GM12874 (cell line): Measurements from ENCODE around the gene SIL1.

ENCODE experiments used
- TF ChIP-seq, protein P1 (sequence below): IDR thresholded peaks from 2 replicates; pipeline ENCODE4 v1.5.1; 2011; ENCODE audit warnings: low read depth, mild to moderate bottlenecking, control low read depth, low read length, moderate library complexity; ENCODE audit not compliant: insufficient read depth

SIL1 gene

DNA sequence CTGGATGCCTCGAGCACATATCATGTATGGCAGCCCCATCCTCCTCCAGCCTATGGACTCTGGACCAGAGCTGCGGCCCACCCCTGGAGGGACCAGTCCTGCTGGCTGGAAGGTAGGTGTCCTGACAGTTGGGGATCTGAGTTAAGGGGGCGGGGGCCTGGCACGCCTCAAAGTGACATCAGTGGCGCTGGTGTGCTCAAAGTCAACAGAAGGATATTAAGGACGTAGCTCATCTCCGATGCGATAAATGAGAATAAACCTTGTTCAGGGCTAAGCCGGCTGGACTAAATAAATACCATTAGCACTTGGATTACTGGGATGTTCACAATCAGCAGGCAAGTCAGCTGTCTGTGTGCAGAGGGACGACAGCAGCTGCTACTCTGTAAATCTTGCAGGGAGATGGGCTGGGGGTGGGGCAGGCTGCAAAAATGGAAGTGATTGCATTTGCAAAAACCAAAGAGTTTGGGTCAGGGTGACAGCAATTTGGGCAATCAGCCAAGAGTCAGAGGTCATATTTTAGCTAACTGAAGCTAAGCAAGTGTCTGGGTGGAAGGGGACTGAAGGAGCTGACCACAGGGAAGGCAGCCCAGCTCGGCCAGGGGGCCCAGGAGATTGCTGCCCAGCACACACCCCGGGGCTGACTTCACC is 243.0 kb downstream of the SIL1 start:
- TF ChIP-seq, protein P1, sequence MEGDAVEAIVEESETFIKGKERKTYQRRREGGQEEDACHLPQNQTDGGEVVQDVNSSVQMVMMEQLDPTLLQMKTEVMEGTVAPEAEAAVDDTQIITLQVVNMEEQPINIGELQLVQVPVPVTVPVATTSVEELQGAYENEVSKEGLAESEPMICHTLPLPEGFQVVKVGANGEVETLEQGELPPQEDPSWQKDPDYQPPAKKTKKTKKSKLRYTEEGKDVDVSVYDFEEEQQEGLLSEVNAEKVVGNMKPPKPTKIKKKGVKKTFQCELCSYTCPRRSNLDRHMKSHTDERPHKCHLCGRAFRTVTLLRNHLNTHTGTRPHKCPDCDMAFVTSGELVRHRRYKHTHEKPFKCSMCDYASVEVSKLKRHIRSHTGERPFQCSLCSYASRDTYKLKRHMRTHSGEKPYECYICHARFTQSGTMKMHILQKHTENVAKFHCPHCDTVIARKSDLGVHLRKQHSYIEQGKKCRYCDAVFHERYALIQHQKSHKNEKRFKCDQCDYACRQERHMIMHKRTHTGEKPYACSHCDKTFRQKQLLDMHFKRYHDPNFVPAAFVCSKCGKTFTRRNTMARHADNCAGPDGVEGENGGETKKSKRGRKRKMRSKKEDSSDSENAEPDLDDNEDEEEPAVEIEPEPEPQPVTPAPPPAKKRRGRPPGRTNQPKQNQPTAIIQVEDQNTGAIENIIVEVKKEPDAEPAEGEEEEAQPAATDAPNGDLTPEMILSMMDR, result no peak

DNA sequence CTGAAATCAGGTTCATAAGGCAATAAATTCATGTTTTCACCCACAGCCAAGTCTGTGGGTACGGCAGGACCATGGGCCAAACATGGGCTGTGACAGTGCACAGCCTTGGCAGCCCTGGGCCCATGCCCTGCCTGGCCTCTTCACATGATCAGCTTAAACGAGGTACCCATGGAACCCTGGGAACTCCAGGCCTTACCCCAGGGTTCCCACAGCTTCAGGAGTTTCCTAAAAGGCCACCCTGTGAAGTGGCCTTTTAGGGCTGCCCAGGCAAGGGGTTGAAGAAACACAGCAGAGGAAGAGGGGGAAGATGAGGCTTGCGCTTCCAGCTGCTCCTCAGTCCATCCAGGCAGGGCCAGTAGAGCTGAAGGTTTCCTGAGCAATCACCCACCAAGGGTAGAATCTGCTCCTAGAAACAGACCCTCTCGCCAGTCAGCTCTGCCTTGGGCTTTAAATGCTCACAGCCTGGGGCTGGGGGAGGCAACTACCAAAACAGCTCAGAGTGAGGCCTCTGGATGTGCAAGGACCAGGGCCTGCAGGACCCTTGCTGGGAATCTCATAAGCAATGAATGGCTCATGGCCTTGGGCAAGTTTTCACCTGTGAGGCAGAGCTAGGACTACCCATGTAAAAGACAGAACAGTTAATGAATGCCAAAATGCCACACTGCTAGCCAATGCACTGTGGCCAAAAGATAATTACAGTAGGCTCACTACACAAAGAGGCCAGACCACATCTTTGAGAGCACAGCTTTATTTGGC is 243.7 kb downstream of the SIL1 start:
- TF ChIP-seq, protein P1, result no peak

DNA sequence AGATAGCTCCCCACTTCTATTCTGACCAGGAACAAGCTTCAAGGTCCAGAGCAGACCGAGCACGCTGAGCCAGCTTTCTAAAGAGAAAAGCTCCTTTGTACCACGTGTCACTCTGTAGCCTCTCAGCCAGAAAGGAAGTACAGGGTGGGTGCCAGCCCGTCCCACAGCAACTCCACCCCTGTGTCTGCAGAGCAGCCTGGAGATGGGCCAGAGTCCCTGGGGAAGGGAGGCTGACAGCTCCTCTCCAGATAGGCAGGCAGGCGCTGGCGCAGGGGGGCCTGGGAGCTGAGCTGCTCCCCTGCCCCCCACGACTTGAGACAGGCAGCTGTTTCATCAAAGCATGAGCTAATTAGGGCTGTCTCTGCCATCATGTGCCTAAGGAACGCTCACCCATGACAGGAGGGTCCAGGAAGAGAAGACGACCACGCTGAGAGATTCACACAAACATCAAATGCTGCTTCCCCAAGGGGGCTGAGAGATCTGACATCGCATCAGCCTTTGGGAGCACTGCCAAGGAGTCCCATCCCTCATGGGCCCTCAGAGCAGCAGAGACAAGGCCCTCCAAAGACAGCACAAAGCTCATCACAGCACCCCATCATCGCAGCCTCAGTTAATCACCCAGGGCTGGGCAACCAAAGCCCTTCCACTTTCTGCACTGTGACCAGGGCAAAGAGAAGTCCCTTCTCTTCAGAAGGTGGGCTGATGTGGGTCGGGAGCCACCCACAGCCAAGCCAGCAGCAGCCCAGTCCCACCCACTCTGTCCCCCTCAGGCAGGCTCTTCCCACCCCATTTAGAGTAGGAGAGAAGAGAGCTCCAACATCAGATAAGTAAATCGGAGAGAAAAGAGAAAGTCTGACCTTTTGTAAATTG is 244.5 kb downstream of the SIL1 start:
- TF ChIP-seq, protein P1, result no peak

DNA sequence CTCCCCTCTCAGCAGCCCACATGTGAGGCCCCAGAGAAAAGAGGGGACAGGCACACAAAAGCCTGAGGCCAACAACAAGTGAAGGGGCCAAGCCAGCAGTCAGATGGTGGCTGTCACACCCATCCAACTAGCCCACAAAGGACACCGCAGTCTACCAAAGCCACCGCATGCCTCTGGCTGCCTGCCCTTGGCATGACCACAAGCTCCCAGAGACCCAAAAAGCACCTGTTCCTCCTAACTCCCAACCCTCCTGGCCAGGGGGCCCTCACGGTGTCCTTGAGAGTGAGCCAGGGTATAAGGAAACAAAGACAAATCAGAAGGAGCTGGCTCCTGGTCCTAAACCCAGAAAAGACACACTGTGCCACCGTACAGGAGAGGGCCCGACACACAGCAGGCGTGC is 245.2 kb downstream of the SIL1 start:
- TF ChIP-seq, protein P1, result no peak

DNA sequence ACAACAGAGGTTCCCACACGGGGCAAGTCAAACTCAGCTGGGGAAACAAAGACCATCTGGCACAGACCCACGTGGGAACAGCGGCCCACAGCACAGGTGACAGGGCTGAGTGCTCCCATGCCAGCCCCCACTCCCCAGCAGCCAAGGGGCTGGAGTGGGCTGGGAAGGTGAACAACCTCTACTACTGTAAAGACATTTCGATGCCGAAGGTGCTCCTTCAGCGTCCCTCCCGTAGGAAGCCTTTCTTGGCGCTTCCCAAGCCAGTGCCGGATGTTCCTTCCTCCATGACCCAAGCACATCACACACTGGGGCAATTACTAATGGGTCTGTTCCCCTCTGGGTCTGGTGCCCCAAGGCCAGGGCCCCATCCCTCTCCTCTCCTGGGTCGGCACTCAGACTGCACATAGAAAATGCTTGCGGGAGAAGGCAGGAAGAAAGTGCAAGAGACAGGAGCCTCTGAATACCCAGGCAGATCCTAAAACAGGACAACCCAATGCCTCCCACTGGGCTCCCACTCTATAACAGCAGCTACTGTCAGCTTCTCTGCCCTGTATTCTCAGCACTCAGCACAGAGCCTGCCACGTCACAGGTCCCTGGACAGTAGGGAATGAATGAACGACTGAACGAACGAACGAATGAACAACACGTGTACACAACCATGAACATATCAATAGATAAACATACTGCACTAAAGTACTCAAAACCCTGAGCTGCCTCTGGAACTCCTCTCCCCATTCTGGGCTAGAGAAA is 246.0 kb downstream of the SIL1 start:
- TF ChIP-seq, protein P1, result no peak

DNA sequence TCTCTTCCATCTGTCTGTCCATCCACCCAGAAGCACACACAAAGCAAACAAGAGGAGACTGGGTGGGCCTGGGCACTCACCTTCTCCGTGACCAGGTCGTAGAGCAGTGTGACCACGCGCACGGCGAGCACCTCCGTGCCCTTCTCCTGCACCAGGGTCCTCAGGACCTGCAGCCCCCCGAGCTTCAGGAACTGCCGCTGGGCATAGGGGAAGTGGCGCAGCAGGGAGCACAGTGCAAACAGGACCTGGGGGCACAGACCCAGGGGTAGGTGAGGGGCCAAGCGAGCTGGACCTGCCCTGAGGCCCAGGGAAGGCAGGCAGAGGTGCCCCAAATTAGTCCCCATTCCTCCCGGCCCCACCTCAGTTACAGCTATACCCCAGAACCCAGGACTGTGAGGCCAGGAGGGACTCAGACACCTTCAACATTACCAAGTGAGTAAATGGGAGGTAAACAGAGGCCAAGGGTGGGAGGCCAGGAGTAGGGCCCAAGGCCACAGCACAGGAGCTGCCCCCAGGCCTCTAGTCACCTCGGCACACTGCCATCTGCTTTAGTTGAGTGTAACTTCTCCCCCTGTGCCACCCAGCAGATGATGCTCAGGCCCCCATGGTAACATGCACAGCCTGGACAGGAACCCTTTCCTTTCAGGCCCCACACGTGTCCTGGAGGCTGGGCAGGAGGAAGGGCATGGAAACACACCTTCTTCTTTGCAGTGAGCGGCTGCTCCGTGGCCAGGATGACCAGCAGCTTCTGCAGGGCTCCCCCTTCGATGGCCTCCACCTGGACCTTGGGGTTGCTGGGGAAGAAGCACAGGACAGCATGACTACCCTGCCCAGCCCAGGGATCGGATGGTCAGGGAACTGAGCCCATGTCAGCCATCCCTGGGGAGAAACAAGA is 246.8 kb downstream of the SIL1 start:
- TF ChIP-seq, protein P1, result no peak
